HepG2 (cell line): ENCODE results near the gene NBEAL1. TPM values are rescaled to one million over a fixed set of nuclear protein-coding genes. Genes with fewer than 3 reads are reported as not detected.

ENCODE experiments used
- GATA4 ChIP-seq: sonication (generic); IDR thresholded peaks from 2 replicates; pipeline ENCODE4 v1.6.1; 2016; ENCODE audit warnings: antibody characterized with exemption, low read depth, borderline replicate concordance
- GLI4 ChIP-seq: sonication (generic); formaldehyde crosslinking; IDR thresholded peaks from 2 replicates; pipeline ENCODE4 v1.5.1; 2020; ENCODE audit warnings: missing genetic modification reagents, mild to moderate bottlenecking, moderate library complexity, borderline replicate concordance
- IRX3 ChIP-seq: sonication (generic); formaldehyde crosslinking; IDR thresholded peaks from 2 replicates; pipeline ENCODE4 v1.8.1; 2023; ENCODE audit warnings: mild to moderate bottlenecking, low read depth, missing genetic modification reagents, borderline replicate concordance
- MXI1 ChIP-seq: IDR thresholded peaks from 3 replicates; pipeline ENCODE4 v1.6.1; 2012; ENCODE audit warnings: low read depth, low read length, inconsistent platforms, borderline replicate concordance
- NCOA2 ChIP-seq: sonication (generic); formaldehyde crosslinking; IDR thresholded peaks from 2 replicates; pipeline ENCODE4 v1.8.0; 2022; ENCODE audit warnings: inconsistent platforms
- PRPF4 ChIP-seq: fragments of 200-400 bp; formaldehyde crosslinking; IDR thresholded peaks from 2 replicates; pipeline ENCODE4 v1.6.1; 2016; ENCODE audit warnings: low read length, low read depth; ENCODE audit not compliant: poor library complexity, severe bottlenecking
- RARA ChIP-seq: IDR thresholded peaks from 2 replicates; pipeline ENCODE4 v1.6.1; 2016; ENCODE audit warnings: missing genetic modification reagents, missing compliant biosample characterization
- ZFP82 ChIP-seq: sonication (generic); formaldehyde crosslinking; IDR thresholded peaks from 2 replicates; pipeline ENCODE4 v1.5.1; 2020; ENCODE audit warnings: mild to moderate bottlenecking, missing genetic modification reagents, borderline replicate concordance
- ZNF180 ChIP-seq: sonication (generic); formaldehyde crosslinking; IDR thresholded peaks from 2 replicates; pipeline ENCODE4 v1.4.0; 2020; ENCODE audit warnings: low read depth, missing genetic modification reagents, borderline replicate concordance
- ZNF326 ChIP-seq: sonication (generic); formaldehyde crosslinking; IDR thresholded peaks from 2 replicates; pipeline ENCODE4 v1.4.0; 2020; ENCODE audit warnings: missing genetic modification reagents, borderline replicate concordance
- ZNF350 ChIP-seq: sonication (generic); formaldehyde crosslinking; IDR thresholded peaks from 2 replicates; pipeline ENCODE4 v1.4.0; 2020; ENCODE audit warnings: mild to moderate bottlenecking, low read depth, missing genetic modification reagents, borderline replicate concordance
- ZNF720 ChIP-seq: sonication (generic); formaldehyde crosslinking; IDR thresholded peaks from 2 replicates; pipeline ENCODE4 v1.4.0; 2020; ENCODE audit warnings: missing genetic modification reagents
- polyA plus RNA-seq, 8 experiments: library from polyadenylated mRNA; depleted of rRNA in 3 of 8; stranded (reverse) in 7 of 8; unstranded in 1 of 8; fragments of >200 nt; fragmentation: Illumina TruSeq in 4 of 8; extraction: Trizol in 4 of 8; gene quantifications; 2 replicates each; pipeline versions ENCODE4 v1.2.1 to v1.2.3, GENCODE V29; 2011 to 2016; ENCODE audit warnings: low read depth in 4 of 8, missing spikeins in 1 of 8, mixed read lengths in 1 of 8; ENCODE audit not compliant: insufficient read depth in 1 of 8
- total RNA-seq, 5 experiments: library from RNA; depleted of rRNA; stranded (reverse); fragments of >200 nt; fragmentation: Illumina TruSeq; extraction: Trizol; gene quantifications; 2 replicates each; pipeline ENCODE4 v1.2.3, GENCODE V29; 2016; ENCODE audit warnings: low read depth in 1 of 5
- TF ChIP-seq, protein P1 (sequence below): sonication (generic); formaldehyde crosslinking; IDR thresholded peaks from 2 replicates; pipeline ENCODE4 v1.4.0; 2020; ENCODE audit warnings: missing genetic modification reagents
- TF ChIP-seq, protein P2 (sequence below): sonication (generic); formaldehyde crosslinking; IDR thresholded peaks from 2 replicates; pipeline ENCODE4 v1.5.0; 2020; ENCODE audit warnings: mild to moderate bottlenecking, missing genetic modification reagents
- TF ChIP-seq, protein P3 (sequence below): sonication (generic); formaldehyde crosslinking; IDR thresholded peaks from 2 replicates; pipeline ENCODE4 v1.4.0; 2020; ENCODE audit warnings: mild to moderate bottlenecking, missing genetic modification reagents
- TF ChIP-seq, protein P4 (sequence below): sonication (generic); formaldehyde crosslinking; IDR thresholded peaks from 2 replicates; pipeline ENCODE4 v1.8.1; 2022; ENCODE audit warnings: mild to moderate bottlenecking, missing genetic modification reagents
- TF ChIP-seq, protein P5 (sequence below): IDR thresholded peaks from 2 replicates; pipeline ENCODE4 v1.6.1; 2016; ENCODE audit warnings: low read depth, borderline replicate concordance
- TF ChIP-seq, protein P6 (sequence below), 2 experiments: sonication (generic) in 1 of 2; formaldehyde crosslinking in 1 of 2; IDR thresholded peaks; 2 replicates each; pipeline versions ENCODE4 v1.4.0 to v1.6.1; 2018 to 2020; ENCODE audit warnings: missing genetic modification reagents in 2 of 2, borderline replicate concordance in 1 of 2, low read depth in 1 of 2, mild to moderate bottlenecking in 1 of 2, missing biosample characterization in 1 of 2

The NBEAL1 gene
- total and polyA plus RNA-seq, 2 of the 13 experiments (the other 11 are each of a cell fraction or from before 2014, with no cell fraction given): 6.4 to 15.7 TPM

DNA sequence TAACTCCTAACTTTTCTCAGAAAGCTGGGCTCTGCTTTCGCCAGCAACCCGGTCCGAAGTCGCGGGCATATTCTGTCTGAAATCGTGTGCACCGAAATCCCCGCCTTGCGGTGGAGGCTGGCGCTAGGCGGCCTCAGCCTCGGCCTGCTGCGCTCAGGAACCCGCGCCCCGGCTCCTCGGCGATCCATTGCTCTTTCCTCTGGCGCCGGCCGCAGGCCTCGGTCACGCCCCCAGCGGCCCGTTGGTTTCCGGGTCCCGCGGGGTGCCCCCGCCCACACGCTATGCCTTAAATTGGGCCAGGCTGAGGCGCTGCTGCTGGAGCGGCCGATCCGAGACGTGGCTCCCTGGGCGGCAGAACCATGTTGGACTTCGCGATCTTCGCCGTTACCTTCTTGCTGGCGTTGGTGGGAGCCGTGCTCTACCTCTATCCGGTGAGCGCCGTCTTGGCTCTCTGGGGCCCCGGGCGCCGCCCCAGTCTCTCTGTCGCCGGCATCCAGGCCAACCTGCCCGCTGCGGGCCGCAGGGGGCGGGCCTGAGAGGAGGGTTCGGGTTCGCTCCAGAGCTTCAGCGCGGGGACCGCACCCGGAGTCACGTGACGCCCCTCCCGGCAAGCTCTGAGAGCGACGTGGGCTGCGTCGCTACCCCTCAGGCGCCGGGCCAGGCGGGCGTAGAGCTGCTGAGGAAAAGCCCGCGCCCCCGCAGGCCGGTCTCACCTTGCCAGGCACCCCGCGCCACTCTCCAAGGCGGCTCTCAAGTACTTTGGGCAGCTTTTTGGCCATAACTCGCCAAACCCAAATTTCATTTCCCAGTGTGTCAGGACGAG lies 224.2 kb downstream of the NBEAL1 start, which contains the start of gene CYP20A1 (continued):
- TF ChIP-seq, protein P1, sequence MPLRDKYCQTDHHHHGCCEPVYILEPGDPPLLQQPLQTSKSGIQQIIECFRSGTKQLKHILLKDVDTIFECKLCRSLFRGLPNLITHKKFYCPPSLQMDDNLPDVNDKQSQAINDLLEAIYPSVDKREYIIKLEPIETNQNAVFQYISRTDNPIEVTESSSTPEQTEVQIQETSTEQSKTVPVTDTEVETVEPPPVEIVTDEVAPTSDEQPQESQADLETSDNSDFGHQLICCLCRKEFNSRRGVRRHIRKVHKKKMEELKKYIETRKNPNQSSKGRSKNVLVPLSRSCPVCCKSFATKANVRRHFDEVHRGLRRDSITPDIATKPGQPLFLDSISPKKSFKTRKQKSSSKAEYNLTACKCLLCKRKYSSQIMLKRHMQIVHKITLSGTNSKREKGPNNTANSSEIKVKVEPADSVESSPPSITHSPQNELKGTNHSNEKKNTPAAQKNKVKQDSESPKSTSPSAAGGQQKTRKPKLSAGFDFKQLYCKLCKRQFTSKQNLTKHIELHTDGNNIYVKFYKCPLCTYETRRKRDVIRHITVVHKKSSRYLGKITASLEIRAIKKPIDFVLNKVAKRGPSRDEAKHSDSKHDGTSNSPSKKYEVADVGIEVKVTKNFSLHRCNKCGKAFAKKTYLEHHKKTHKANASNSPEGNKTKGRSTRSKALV (CRISPR knock-in tag): peak; percentile 41
- TF ChIP-seq, protein P2, sequence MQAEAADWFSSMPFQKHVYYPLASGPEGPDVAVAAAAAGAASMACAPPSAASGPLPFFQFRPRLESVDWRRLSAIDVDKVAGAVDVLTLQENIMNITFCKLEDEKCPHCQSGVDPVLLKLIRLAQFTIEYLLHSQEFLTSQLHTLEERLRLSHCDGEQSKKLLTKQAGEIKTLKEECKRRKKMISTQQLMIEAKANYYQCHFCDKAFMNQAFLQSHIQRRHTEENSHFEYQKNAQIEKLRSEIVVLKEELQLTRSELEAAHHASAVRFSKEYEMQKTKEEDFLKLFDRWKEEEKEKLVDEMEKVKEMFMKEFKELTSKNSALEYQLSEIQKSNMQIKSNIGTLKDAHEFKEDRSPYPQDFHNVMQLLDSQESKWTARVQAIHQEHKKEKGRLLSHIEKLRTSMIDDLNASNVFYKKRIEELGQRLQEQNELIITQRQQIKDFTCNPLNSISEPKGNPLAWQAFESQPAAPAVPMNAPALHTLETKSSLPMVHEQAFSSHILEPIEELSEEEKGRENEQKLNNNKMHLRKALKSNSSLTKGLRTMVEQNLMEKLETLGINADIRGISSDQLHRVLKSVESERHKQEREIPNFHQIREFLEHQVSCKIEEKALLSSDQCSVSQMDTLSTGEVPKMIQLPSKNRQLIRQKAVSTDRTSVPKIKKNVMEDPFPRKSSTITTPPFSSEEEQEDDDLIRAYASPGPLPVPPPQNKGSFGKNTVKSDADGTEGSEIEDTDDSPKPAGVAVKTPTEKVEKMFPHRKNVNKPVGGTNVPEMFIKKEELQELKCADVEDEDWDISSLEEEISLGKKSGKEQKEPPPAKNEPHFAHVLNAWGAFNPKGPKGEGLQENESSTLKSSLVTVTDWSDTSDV (CRISPR knock-in tag): peak; percentile 93; the same call in 1 of the 2 replicates
- TF ChIP-seq, protein P3, sequence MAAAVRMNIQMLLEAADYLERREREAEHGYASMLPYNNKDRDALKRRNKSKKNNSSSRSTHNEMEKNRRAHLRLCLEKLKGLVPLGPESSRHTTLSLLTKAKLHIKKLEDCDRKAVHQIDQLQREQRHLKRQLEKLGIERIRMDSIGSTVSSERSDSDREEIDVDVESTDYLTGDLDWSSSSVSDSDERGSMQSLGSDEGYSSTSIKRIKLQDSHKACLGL (CRISPR knock-in tag): peak; percentile 97
- peak; percentile 95 for TF ChIP-seq ZFP82 (CRISPR knock-in tag)
- peak; percentile 23 for TF ChIP-seq RARA (CRISPR knock-in tag)
- TF ChIP-seq ZNF180 (CRISPR knock-in tag): 0 out of 2 replicates have a peak, but pooled peaks have one; percentile 35
- peak; percentile 85; the same call in 1 of the 2 replicates for TF ChIP-seq GATA4
- no peak for TF ChIP-seq ZNF720 (CRISPR knock-in tag)
- TF ChIP-seq ZNF350 (CRISPR knock-in tag): peak; percentile 91
- no peak for TF ChIP-seq PRPF4
- TF ChIP-seq IRX3 (CRISPR knock-in tag): peak; percentile 77; the same call in 1 of the 2 replicates
- peak; percentile 75; the same call in 1 of the 2 replicates for TF ChIP-seq GLI4 (CRISPR knock-in tag)
- TF ChIP-seq, protein P4, sequence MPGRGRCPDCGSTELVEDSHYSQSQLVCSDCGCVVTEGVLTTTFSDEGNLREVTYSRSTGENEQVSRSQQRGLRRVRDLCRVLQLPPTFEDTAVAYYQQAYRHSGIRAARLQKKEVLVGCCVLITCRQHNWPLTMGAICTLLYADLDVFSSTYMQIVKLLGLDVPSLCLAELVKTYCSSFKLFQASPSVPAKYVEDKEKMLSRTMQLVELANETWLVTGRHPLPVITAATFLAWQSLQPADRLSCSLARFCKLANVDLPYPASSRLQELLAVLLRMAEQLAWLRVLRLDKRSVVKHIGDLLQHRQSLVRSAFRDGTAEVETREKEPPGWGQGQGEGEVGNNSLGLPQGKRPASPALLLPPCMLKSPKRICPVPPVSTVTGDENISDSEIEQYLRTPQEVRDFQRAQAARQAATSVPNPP (CRISPR knock-in tag): peak; percentile 99
- no peak for TF ChIP-seq ZNF326 (CRISPR knock-in tag)
- TF ChIP-seq, protein P5, sequence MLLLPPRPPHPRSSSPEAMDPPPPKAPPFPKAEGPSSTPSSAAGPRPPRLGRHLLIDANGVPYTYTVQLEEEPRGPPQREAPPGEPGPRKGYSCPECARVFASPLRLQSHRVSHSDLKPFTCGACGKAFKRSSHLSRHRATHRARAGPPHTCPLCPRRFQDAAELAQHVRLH: peak; percentile 81
- TF ChIP-seq, protein P6, sequence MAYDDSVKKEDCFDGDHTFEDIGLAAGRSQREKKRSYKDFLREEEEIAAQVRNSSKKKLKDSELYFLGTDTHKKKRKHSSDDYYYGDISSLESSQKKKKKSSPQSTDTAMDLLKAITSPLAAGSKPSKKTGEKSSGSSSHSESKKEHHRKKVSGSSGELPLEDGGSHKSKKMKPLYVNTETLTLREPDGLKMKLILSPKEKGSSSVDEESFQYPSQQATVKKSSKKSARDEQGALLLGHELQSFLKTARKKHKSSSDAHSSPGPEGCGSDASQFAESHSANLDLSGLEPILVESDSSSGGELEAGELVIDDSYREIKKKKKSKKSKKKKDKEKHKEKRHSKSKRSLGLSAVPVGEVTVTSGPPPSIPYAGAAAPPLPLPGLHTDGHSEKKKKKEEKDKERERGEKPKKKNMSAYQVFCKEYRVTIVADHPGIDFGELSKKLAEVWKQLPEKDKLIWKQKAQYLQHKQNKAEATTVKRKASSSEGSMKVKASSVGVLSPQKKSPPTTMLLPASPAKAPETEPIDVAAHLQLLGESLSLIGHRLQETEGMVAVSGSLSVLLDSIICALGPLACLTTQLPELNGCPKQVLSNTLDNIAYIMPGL (CRISPR knock-in tag; IDR thresholded peaks at IDR 0.05; ENCODE audit: borderline replicate concordance in 1 of 2, low read depth in 1 of 2): peak; percentile 91 to 95
- TF ChIP-seq NCOA2 (CRISPR knock-in tag): peak; percentile 17; the same call in 1 of the 2 replicates
- peak; percentile 47; the same call in 1 of the 3 replicates for TF ChIP-seq MXI1
